K562 (cell line): ENCODE results near the gene ADAMTS15. TPM values are rescaled to one million over a fixed set of nuclear protein-coding genes. Genes with fewer than 3 reads are reported as not detected.

Source experiments
- ATAC-seq: fragments of 200-7000 bp; cut with Tn5 transposase; 3 replicates; pipeline ENCODE4 v1.9.1; 2020; ENCODE audit warnings: moderate library complexity
- BruUV-seq: library from RNA; stranded (reverse); fragments of 400-500 nt; replicated peaks from 2 replicates; lab custom pipeline; 2021; lab: Mats Ljungman, UMichigan
- CTCF ChIA-PET: fragments of 300-600 bp; formaldehyde crosslinking; extraction: SDS; loops from one replicate; lab custom pipeline; 2021; ENCODE audit warnings: low intra/inter-chr PET ratio; lab: Yijun Ruan, JAX
- POLR2A ChIA-PET: fragments of 300-600, 350-650 bp; sonication (Branson Sonifier 250); formaldehyde crosslinking; extraction: SDS; loops from one replicate; lab custom pipeline; 2021; ENCODE audit warnings: antibody characterized with exemption, inconsistent platforms; lab: Yijun Ruan, JAX
- DNase-seq, 4 experiments: peaks; one replicate each; pipeline versions ENCODE4 v3.0.0 to v3.0.0-alpha.2; 2011 to 2018; ENCODE audit warnings: low spot score in 3 of 4, mixed read lengths in 3 of 4; ENCODE audit errors: extremely low read depth in 1 of 4
- FAIRE-seq: peaks from 2 replicates; lab custom pipeline; 2011; peaks lifted over from hg19 to GRCh38; lab: Jason Lieb, UNC
- H2AFZ ChIP-seq: 2 replicates; pipeline ENCODE4 v1.6.0; 2011; ENCODE audit warnings: low read depth, low read length, control low read depth, inconsistent platforms
- H3K27ac ChIP-seq: fragments of 200-600 bp; 3 replicates; pipeline ENCODE4 v1.8.0; 2011; ENCODE audit warnings: low read depth, mild to moderate bottlenecking, control low read depth, inconsistent platforms, low read length, moderate library complexity, mixed read lengths; ENCODE audit errors: extremely low read depth
- H3K27me3 ChIP-seq, 2 experiments: fragments of 300-600 bp in 1 of 2; 2 replicates in 1 of 2; 3 replicates in 1 of 2; pipeline versions ENCODE4 v1.6.0 to v1.8.0; 2011; ENCODE audit warnings: inconsistent platforms in 2 of 2, low read length in 2 of 2, mild to moderate bottlenecking in 1 of 2, mixed read lengths in 1 of 2, moderate library complexity in 1 of 2; ENCODE audit not compliant: control insufficient read depth in 2 of 2, insufficient read depth in 2 of 2
- H3K36me3 ChIP-seq: fragments of 300-600 bp; 3 replicates; pipeline ENCODE4 v1.8.0; 2011; ENCODE audit warnings: mild to moderate bottlenecking, low read length, inconsistent platforms; ENCODE audit not compliant: control insufficient read depth, insufficient read depth
- H3K4me1 ChIP-seq, 2 experiments: fragments of 200-600 bp in 1 of 2; replicated peaks in 1 of 2; 2 replicates in 1 of 2; 3 replicates in 1 of 2; pipeline versions ENCODE4 v1.5.1 to v1.8.0; 2011; ENCODE audit warnings: inconsistent platforms in 2 of 2, low read length in 2 of 2, mild to moderate bottlenecking in 1 of 2, mixed read lengths in 1 of 2, moderate library complexity in 1 of 2; ENCODE audit not compliant: control insufficient read depth in 2 of 2, insufficient read depth in 2 of 2
- H3K4me2 ChIP-seq: 2 replicates; pipeline ENCODE4 v1.6.1; 2011; ENCODE audit warnings: low read length, control low read depth, inconsistent platforms, mixed read lengths; ENCODE audit not compliant: insufficient read depth
- H3K4me3 ChIP-seq: fragments of 200-600 bp; sonication (generic), shearing (Covaris generic); 2 replicates; pipeline ENCODE4 v1.5.1; 2016; ENCODE audit warnings: control low read depth, inconsistent platforms
- H3K79me2 ChIP-seq: fragments of 200-600 bp; 3 replicates; pipeline ENCODE4 v1.8.0; 2011; ENCODE audit warnings: low read length, inconsistent platforms; ENCODE audit not compliant: control insufficient read depth, insufficient read depth
- H3K9ac ChIP-seq, 2 experiments: 2 replicates each; pipeline versions ENCODE4 v1.6.0 to v1.6.1; 2011; ENCODE audit warnings: low read depth in 2 of 2, low read length in 2 of 2, control low read depth in 1 of 2, inconsistent platforms in 1 of 2, mild to moderate bottlenecking in 1 of 2, mixed read lengths in 1 of 2; ENCODE audit not compliant: insufficient read depth in 1 of 2
- H3K9me1 ChIP-seq: one replicate; pipeline ENCODE4 v1.6.0; 2011; ENCODE audit warnings: inconsistent platforms, mild to moderate bottlenecking, low read length, moderate library complexity; ENCODE audit not compliant: control insufficient read depth, insufficient read depth
- H3K9me3 ChIP-seq: replicated peaks from 2 replicates; pipeline ENCODE4 v1.5.1; 2011; ENCODE audit warnings: low read depth, low read length, inconsistent platforms; ENCODE audit not compliant: control insufficient read depth, insufficient read depth
- H4K20me1 ChIP-seq: replicated peaks from 2 replicates; pipeline ENCODE4 v1.6.1; 2011; ENCODE audit warnings: low read length, inconsistent platforms, mixed read lengths; ENCODE audit not compliant: control insufficient read depth, insufficient read depth
- HDAC1 ChIP-seq, 2 experiments: fragments of 450-650 bp; IDR thresholded peaks; 2 replicates each; pipeline ENCODE4 v1.6.1; 2016 to 2017; ENCODE audit warnings: inconsistent platforms in 1 of 2, mild to moderate bottlenecking in 1 of 2, moderate library complexity in 1 of 2
- HMG20B ChIP-seq: fragments of 250-450 bp; sonication (Bioruptor Pico); IDR thresholded peaks from 2 replicates; pipeline ENCODE4 v1.5.0; 2021; ENCODE audit warnings: mild to moderate bottlenecking
- KDM2B ChIP-seq: fragments of 250-450 bp; sonication (Bioruptor Pico); IDR thresholded peaks from 2 replicates; pipeline ENCODE4 v1.8.0; 2021; ENCODE audit warnings: mild to moderate bottlenecking, moderate library complexity
- PHF20 ChIP-seq: fragments of 450-650 bp; IDR thresholded peaks from 2 replicates; pipeline ENCODE4 v1.6.1; 2018; ENCODE audit not compliant: partially characterized antibody
- YBX1 ChIP-seq: fragments of 450-650 bp; IDR thresholded peaks from 2 replicates; pipeline ENCODE4 v1.7.1; 2016; ENCODE audit warnings: mild to moderate bottlenecking
- ZBTB5 ChIP-seq: fragments of 450-650 bp; IDR thresholded peaks from 2 replicates; pipeline ENCODE4 v1.6.1; 2017; ENCODE audit warnings: antibody characterized with exemption
- WGBS: fragments of 100-300 bp; shearing (Covaris generic); methylation state at CpG from one replicate; pipeline ENCODE4 v1.1.6; 2016; ENCODE audit warnings: low coverage, mixed read lengths; ENCODE audit not compliant: insufficient coverage; ENCODE audit errors: missing lambda C conversion rate; 5-methylcytosine and 5-hydroxymethylcytosine counted together
- in situ Hi-C: fragments of 300-500 bp; cut with MboI; formaldehyde crosslinking; loops from 4 replicates; pipeline ENCODE4 v1.15.0; 2018; ENCODE audit warnings: inconsistent platforms, mixed read lengths
- intact Hi-C: fragments of 100-400 bp; cut with micrococcal nuclease; formaldehyde crosslinking; loops from 2 replicates; pipeline ENCODE4 v1.14.2; 2022
- polyA plus RNA-seq, 8 experiments: library from polyadenylated mRNA; depleted of rRNA in 4 of 8; stranded (reverse) in 5 of 8; unstranded in 3 of 8; fragments of >200 nt; fragmentation: Nextera tagmentation in 2 of 8; fragmentation: Illumina TruSeq in 1 of 8; extraction: Ambion mirVana in 2 of 8; extraction: Trizol in 1 of 8; gene quantifications; 2 replicates each; pipeline versions ENCODE4 v1.2.1 to v1.2.3, GENCODE V29; 2011 to 2014; ENCODE audit warnings: inconsistent platforms in 1 of 8, missing spikeins in 1 of 8
- total RNA-seq, 7 experiments: library from RNA; depleted of rRNA in 6 of 7; stranded (reverse); fragments of >200 nt in 6 of 7; fragmentation: Illumina TruSeq in 2 of 7; extraction: Trizol in 2 of 7; gene quantifications; 2 replicates each; pipeline versions ENCODE4 v1.2.1 to v1.2.3, GENCODE V29; 2011 to 2021; ENCODE audit warnings: low replicate concordance in 1 of 7

The ADAMTS15 gene
- total and polyA plus RNA-seq, 9 of the 15 experiments (the other 6 are each of a cell fraction or from before 2014, with no cell fraction given), result 0.04 TPM; not detected in 8

GRCh38 chr11:130452940-130453339, 4.5 kb downstream of the ADAMTS15 start:
- intact Hi-C loops, result no loop called here
- POLR2A ChIA-PET, result no interaction called here
- CTCF ChIA-PET, result no interaction called here

More at GRCh38 chr11:130452940-130453339, 4.5 kb downstream of the ADAMTS15 start:
- Histone ChIP-seq H3K4me3 (no peak overlapping the region), H3K9ac (no peak overlapping the region), H3K27ac (no peak overlapping the region), H3K27me3 (peaks cover 7 to 54% of the 10 kb centered on the region in 2 experiments; a peak in 4 of 5 replicates), H3K9me1 (no peaks in the 10 kb centered on the region), H3K79me2 (no peaks in the 10 kb centered on the region), H4K20me1 (no peaks in the 10 kb centered on the region), H3K9me3 (no peaks in the 10 kb centered on the region), H3K4me1 (peaks cover 0 to 7% of the 10 kb centered on the region in 2 experiments; a peak in 1 of 5 replicates), H3K4me2 (no peak overlapping the region), H2AFZ (no peak overlapping the region), H3K36me3 (no peaks in the 10 kb centered on the region)
- no peak for TF ChIP-seq HMG20B (CRISPR knock-in tag)
- no peak for TF ChIP-seq PHF20
- no peak for TF ChIP-seq ZBTB5
- no peak for TF ChIP-seq HDAC1 (IDR thresholded peaks at IDR 0.05)
- no peak for TF ChIP-seq YBX1
- no peak for TF ChIP-seq KDM2B (CRISPR knock-in tag)
- 2% methylated on average over 5 of the region's 6 CpGs for WGBS
- in situ Hi-C loops, result no loop called here
- BruUV-seq, result no TSS peak
- ATAC-seq, result no peak
- FAIRE-seq, result no peak
- no peak for DNase-seq
